Lower leg skin (tissue), 3 donors: ENCODE measurements around the gene MRPL58.

Experiments used
- POLR2A ChIP-seq, 2 donors: fragments of 450-650 bp; IDR thresholded peaks; one replicate each; pipeline ENCODE4 v1.6.1; 2016 to 2017; ENCODE audit warnings: antibody characterized with exemption in 2 of 2, mild to moderate bottlenecking in 1 of 2, moderate library complexity in 1 of 2
- TF ChIP-seq, protein P1 (sequence below), 3 donors: fragments of 450-650 bp; IDR thresholded peaks; one replicate each; pipeline ENCODE4 v1.5.1; 2016; ENCODE audit warnings: antibody characterized with exemption in 3 of 3, mild to moderate bottlenecking in 3 of 3, moderate library complexity in 2 of 3

DNA sequence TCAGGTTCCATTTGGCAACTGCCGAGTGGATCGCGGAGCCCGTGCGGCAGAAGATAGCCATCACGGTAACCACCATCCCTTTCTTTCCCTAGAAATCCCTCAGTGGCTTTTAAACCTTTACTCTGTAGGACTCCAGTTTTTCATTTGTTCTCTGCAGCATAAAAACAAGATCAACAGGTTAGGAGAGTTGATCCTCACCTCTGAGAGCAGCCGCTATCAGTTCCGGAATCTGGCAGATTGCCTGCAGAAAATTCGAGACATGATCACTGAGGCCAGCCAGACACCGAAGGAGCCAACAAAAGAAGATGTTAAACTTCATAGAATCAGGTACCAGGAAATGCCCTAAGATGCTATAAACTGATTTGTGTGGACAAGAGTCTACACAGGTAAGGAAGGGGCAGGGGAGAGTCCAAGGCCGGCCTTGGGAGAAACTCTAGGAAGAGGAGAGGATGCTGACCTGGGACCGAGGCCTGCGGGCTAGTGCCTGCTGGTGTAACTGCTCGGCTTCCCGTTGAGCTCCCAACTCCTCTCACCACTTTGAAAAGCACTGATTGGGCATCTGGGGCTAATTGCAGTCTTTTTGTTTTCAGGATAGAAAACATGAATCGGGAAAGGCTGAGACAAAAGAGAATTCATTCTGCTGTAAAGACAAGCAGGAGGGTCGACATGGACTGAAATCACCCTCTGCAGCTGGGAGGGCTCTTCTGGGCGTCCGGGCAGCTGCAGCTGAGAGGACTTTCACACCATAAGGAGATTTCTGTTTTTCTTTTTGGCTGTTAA, 8.1 kb downstream of the MRPL58 start:
- TF ChIP-seq, protein P1, sequence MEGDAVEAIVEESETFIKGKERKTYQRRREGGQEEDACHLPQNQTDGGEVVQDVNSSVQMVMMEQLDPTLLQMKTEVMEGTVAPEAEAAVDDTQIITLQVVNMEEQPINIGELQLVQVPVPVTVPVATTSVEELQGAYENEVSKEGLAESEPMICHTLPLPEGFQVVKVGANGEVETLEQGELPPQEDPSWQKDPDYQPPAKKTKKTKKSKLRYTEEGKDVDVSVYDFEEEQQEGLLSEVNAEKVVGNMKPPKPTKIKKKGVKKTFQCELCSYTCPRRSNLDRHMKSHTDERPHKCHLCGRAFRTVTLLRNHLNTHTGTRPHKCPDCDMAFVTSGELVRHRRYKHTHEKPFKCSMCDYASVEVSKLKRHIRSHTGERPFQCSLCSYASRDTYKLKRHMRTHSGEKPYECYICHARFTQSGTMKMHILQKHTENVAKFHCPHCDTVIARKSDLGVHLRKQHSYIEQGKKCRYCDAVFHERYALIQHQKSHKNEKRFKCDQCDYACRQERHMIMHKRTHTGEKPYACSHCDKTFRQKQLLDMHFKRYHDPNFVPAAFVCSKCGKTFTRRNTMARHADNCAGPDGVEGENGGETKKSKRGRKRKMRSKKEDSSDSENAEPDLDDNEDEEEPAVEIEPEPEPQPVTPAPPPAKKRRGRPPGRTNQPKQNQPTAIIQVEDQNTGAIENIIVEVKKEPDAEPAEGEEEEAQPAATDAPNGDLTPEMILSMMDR (IDR thresholded peaks at IDR 0.05) = no peak
- TF ChIP-seq POLR2A (IDR thresholded peaks at IDR 0.05) = no peak
